GM23248 (cell line): ENCODE measurements around the gene ZNF543. TPM values are rescaled to one million over a fixed set of nuclear protein-coding genes. Genes with fewer than 3 reads are reported as not detected.
"Not testable (repeated sequence)": the region's sequence is repeated elsewhere in the genome, so short reads cannot be mapped to it uniquely, and the experiment has no call there.

Source experiments
- DNase-seq: peaks from one replicate; pipeline ENCODE4 v3.0.0-alpha.2; 2015
- H2AFZ ChIP-seq: fragments of 200-600 bp; sonication (generic); 2 replicates; pipeline ENCODE4 v1.6.1; 2016; ENCODE audit warnings: antibody characterized with exemption
- H3F3A ChIP-seq: fragments of 200-600 bp; sonication (generic); 2 replicates; pipeline ENCODE4 v1.6.1; 2016; ENCODE audit warnings: mild to moderate bottlenecking, antibody characterized with exemption, mixed run types; ENCODE audit not compliant: insufficient read depth
- H3K27ac ChIP-seq: fragments of 200-600 bp; sonication (generic); 2 replicates; pipeline ENCODE4 v1.5.1; 2016; ENCODE audit warnings: mild to moderate bottlenecking
- H3K27me3 ChIP-seq: fragments of 200-600 bp; sonication (generic); replicated peaks from 2 replicates; pipeline ENCODE4 v1.6.1; 2016; ENCODE audit warnings: mild to moderate bottlenecking; ENCODE audit not compliant: insufficient read depth
- H3K36me3 ChIP-seq: fragments of 200-600 bp; sonication (generic); 2 replicates; pipeline ENCODE4 v1.6.1; 2016; ENCODE audit warnings: low read depth, mild to moderate bottlenecking
- H3K4me1 ChIP-seq: fragments of 200-600 bp; sonication (generic); 2 replicates; pipeline ENCODE4 v1.6.1; 2016; ENCODE audit warnings: mild to moderate bottlenecking; ENCODE audit not compliant: insufficient read depth
- H3K4me2 ChIP-seq: fragments of 200-600 bp; sonication (generic); one replicate; pipeline ENCODE4 v1.6.1; 2016; ENCODE audit warnings: mild to moderate bottlenecking; ENCODE audit not compliant: unreplicated experiment
- H3K4me3 ChIP-seq: fragments of 200-600 bp; sonication (generic); 2 replicates; pipeline ENCODE4 v1.5.1; 2016; ENCODE audit warnings: mild to moderate bottlenecking
- H3K79me2 ChIP-seq: fragments of 200-600 bp; sonication (generic); 2 replicates; pipeline ENCODE4 v1.6.1; 2016; ENCODE audit warnings: mild to moderate bottlenecking; ENCODE audit not compliant: insufficient read depth
- H3K9ac ChIP-seq: fragments of 200-600 bp; sonication (generic); 2 replicates; pipeline ENCODE4 v1.6.1; 2016; ENCODE audit warnings: mild to moderate bottlenecking
- H3K9me2 ChIP-seq: fragments of 200-600 bp; sonication (generic); 2 replicates; pipeline ENCODE4 v1.6.1; 2016; ENCODE audit warnings: mixed run types, mild to moderate bottlenecking, moderate library complexity; ENCODE audit not compliant: insufficient read depth
- H3K9me3 ChIP-seq: fragments of 200-600 bp; sonication (generic); one replicate; pipeline ENCODE4 v1.6.1; 2017; ENCODE audit warnings: low read depth
- H4K20me1 ChIP-seq: fragments of 200-600 bp; sonication (generic); 2 replicates; pipeline ENCODE4 v1.6.0; 2016; ENCODE audit not compliant: insufficient read depth
- EZH2 ChIP-seq: fragments of 200-600 bp; sonication (generic); IDR thresholded peaks from 2 replicates; pipeline ENCODE4 v1.6.1; 2018; ENCODE audit warnings: antibody characterized with exemption, mild to moderate bottlenecking; ENCODE audit not compliant: insufficient read depth, poor library complexity, severe bottlenecking
- EZH2phosphoT487 ChIP-seq: fragments of 200-600 bp; sonication (generic); IDR thresholded peaks from 2 replicates; pipeline ENCODE4 v1.6.1; 2018; ENCODE audit warnings: antibody characterized with exemption, moderate library complexity, mild to moderate bottlenecking, low read depth; ENCODE audit not compliant: insufficient read depth
- WGBS, 2 experiments: methylation state at CpG; one replicate each; pipeline ENCODE4 v1.1.6; 2015 to 2017; ENCODE audit warnings: low lambda C conversion rate in 2 of 2, low coverage in 1 of 2; ENCODE audit errors: missing lambda C conversion rate in 2 of 2; 5-methylcytosine and 5-hydroxymethylcytosine counted together
- in situ Hi-C: fragments of 300-500 bp; cut with MboI; formaldehyde crosslinking; loops from 2 replicates; pipeline ENCODE4 v1.15.0; 2020
- polyA plus RNA-seq: library from polyadenylated mRNA; unstranded; fragments of >200 nt; fragmentation: Nextera tagmentation; extraction: Ambion mirVana; gene quantifications from 2 replicates; pipeline ENCODE4 v1.2.1, GENCODE V29; 2016
- total RNA-seq: library from RNA; depleted of rRNA; stranded (reverse); fragments of >200 nt; shearing (Covaris generic); gene quantifications from 2 replicates; pipeline ENCODE4 v1.2.3, GENCODE V29; 2014; rRNA removed

The ZNF543 gene
- total RNA-seq (5.9 and 8.0 TPM in 2 replicates), polyA plus RNA-seq (1.7 and 2.3 TPM in 2 replicates)

- H3K9me3 ChIP-seq: no peaks in the 10 kb centered on the region
- peak within 1 kb of the TSS; percentile 96 for H3K9ac ChIP-seq
- TF ChIP-seq EZH2 (no peak), EZH2phosphoT487 (no peak)
- in situ Hi-C loops: no loop called here
- peak within 1 kb of the TSS; percentile 89 for H3K4me2 ChIP-seq
- peak within 1 kb of the TSS; percentile 94 for H2AFZ ChIP-seq
- H3K9me2 ChIP-seq: no peaks in the 10 kb centered on the region
- peak within 1 kb of the TSS; percentile 90 for H3K4me3 ChIP-seq
- peak within 1 kb of the TSS; percentile 67 for H3K27ac ChIP-seq
- WGBS, 2 experiments: 1 to 2% methylated on average over 63 to 70 of the region's 71 CpGs
- 0 out of 2 replicates have a peak, but pooled peaks cover 5% of the 10 kb centered on the region for H3K27me3 ChIP-seq
- peaks cover 5% of the 10 kb centered on the region; the same call in 1 of the 2 replicates for H3F3A ChIP-seq
- peaks cover 12% of the 10 kb centered on the region for H3K36me3 ChIP-seq
- H3K4me1 ChIP-seq: 0 out of 2 replicates have a peak, but pooled peaks cover 9% of the 10 kb centered on the region
- H3K79me2 ChIP-seq: peaks cover 50% of the 10 kb centered on the region
- no peaks in the 10 kb centered on the region for H4K20me1 ChIP-seq
- peak; percentile 100 for DNase-seq
Observed at GRCh38 chr19:57320180-57321084, at the start of gene ZNF543. ZNF543 (plus strand) TSS chr19:57320472; CDS start chr19:57320854, 382 bp downstream.

- Histone ChIP-seq H3K27ac (no peak overlapping the region), H3K9me2 (no peaks in the 10 kb centered on the region), H3K9me3 (no peaks in the 10 kb centered on the region), H3K27me3 (no peaks in the 10 kb centered on the region), H3K36me3 (no peaks in the 10 kb centered on the region), H3K79me2 (no peaks in the 10 kb centered on the region), H3K4me2 (no peak overlapping the region), H3K9ac (no peak overlapping the region), H2AFZ (no peak overlapping the region), H3K4me1 (peaks cover 12% of the 10 kb centered on the region), H3F3A (peaks cover 7% of the 10 kb centered on the region; the same call in 1 of the 2 replicates), H3K4me3 (no peak overlapping the region), H4K20me1 (no peaks in the 10 kb centered on the region)
- no peak for TF ChIP-seq EZH2phosphoT487
- in situ Hi-C loops: no loop called here
- no peak for DNase-seq
- 94% methylated on average over 8 of the region's 8 CpGs for WGBS, 2 experiments
Observed at GRCh38 chr19:57271280-57271679, 49.0 kb upstream of the ZNF543 start.

- H3K36me3 ChIP-seq: no peaks in the 10 kb centered on the region
- no peak for TF ChIP-seq EZH2phosphoT487
- TF ChIP-seq EZH2: no peak
Observed at GRCh38 chr19:57273014-57273413, 47.3 kb upstream of the ZNF543 start.

GRCh38 chr19:57276430-57276829, 43.8 kb upstream of the ZNF543 start:
- in situ Hi-C loops: no loop called here
- Histone ChIP-seq H2AFZ (no peak overlapping the region), H3K79me2 (peaks cover 11% of the 10 kb centered on the region), H3F3A (peaks cover 13% of the 10 kb centered on the region), H3K27me3 (no peaks in the 10 kb centered on the region), H3K36me3 (no peaks in the 10 kb centered on the region), H3K9me3 (no peaks in the 10 kb centered on the region), H3K9ac (no peak overlapping the region), H3K4me1 (peaks cover 9% of the 10 kb centered on the region), H4K20me1 (no peaks in the 10 kb centered on the region), H3K4me2 (no peak overlapping the region), H3K4me3 (no peak overlapping the region), H3K27ac (no peak overlapping the region), H3K9me2 (no peaks in the 10 kb centered on the region)
- 91 to 94% methylated on average over 1 of the region's 1 CpG for WGBS, 2 experiments
- no peak for TF ChIP-seq EZH2phosphoT487
- no peak for TF ChIP-seq EZH2
- DNase-seq: no peak

More at GRCh38 chr19:57273014-57273413, 47.3 kb upstream of the ZNF543 start:
- Histone ChIP-seq H3K4me2 (no peak overlapping the region), H3K9me3 (no peaks in the 10 kb centered on the region), H3K79me2 (no peaks in the 10 kb centered on the region), H4K20me1 (no peaks in the 10 kb centered on the region), H3K9me2 (no peaks in the 10 kb centered on the region), H3K27me3 (no peaks in the 10 kb centered on the region), H3F3A (peaks cover 7% of the 10 kb centered on the region; the same call in 1 of the 2 replicates), H2AFZ (no peak overlapping the region), H3K9ac (no peak overlapping the region), H3K4me1 (peaks cover 12% of the 10 kb centered on the region), H3K4me3 (no peak overlapping the region), H3K27ac (no peak overlapping the region)
- 45 to 59% methylated on average over 1 of the region's 1 CpG for WGBS, 2 experiments
- no peak for DNase-seq
- in situ Hi-C loops: no loop called here

- Histone ChIP-seq H3K9ac (peak overlapping the region; percentile 99), H2AFZ (peak overlapping the region; percentile 0; the same call in 1 of the 2 replicates), H3K27ac (peak overlapping the region; percentile 99), H3K79me2 (peaks cover 32% of the 10 kb centered on the region), H3K4me3 (0 out of 2 replicates have a peak overlapping the region, but pooled peaks have one; percentile 100), H3F3A (peaks cover 14% of the 10 kb centered on the region), H3K4me1 (peaks cover 27% of the 10 kb centered on the region), H3K4me2 (peak overlapping the region; percentile 91)
- H3K9me3 ChIP-seq, H4K20me1 ChIP-seq, H3K9me2 ChIP-seq, H3K36me3 ChIP-seq, H3K27me3 ChIP-seq, in situ Hi-C loops: not testable (repeated sequence)
- WGBS, 2 experiments: 12 to 13% methylated on average over 2 of the region's 2 CpGs
- DNase-seq: peak; percentile 65
Observed at GRCh38 chr19:57278481-57278880, 41.8 kb upstream of the ZNF543 start.
